Measurements from ENCODE around the gene CDK9. TPM values are rescaled to one million over a fixed set of nuclear protein-coding genes. Genes with fewer than 3 reads are reported as not detected.

Gene CDK9
- total and polyA plus RNA-seq, 2 experiments from 2014 or later: 139 to 162 TPM

DNA sequence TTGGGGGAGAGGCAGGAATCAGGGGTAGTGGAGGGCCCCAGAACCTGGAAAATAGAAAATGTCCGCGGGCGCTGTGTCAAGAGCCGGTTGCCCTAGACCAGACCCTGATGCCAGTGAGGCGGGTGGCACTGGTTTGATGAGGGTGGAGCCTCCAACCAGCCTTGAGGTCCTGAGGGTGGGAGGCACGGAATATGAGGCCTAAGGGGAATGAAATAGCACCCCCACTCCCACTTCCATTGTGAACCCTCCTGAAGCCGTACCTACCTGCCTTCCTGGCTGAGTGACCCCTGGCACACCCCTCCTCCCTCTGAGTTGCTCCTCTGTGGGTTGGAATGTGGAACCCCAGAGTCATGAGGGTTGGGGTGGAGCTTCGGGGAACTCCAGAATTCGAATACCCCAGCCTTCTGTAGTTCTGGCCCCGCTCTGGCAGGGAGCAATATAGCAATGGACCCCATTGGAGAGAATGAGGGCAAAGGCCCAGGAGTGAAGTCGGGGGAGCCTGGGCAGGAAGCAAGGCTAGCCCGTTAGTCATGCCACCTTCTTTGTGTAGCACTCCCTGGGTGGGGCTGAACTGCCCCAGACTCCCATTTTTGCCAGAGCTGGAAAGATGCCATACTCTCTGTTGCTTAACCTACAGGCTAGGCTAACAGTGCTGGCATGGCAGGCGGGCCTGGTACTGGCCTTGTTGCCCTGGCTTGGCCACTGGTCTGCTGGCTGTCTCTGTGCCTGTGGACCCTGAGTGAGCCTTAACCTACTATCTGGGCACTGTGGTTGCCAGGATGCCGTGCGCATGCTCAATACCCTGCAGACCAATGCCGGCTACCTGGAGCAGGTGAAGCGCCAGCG lies 17.9 kb downstream of the CDK9 start:
- peaks cover 9% of the 10 kb centered on the region for H3K36me3 ChIP-seq
- H3K4me3 ChIP-seq: peak overlapping the region; percentile 59
- DNase-seq (ENCODE audit: low read depth in 1 of 2, low spot score in 1 of 2): peak in 1 of 2 donors; percentile 45
- H3K9me3 ChIP-seq (ENCODE audit: low read depth): no peaks in the 10 kb centered on the region
- H3K27ac ChIP-seq: peak overlapping the region; percentile 88
- H3K4me1 ChIP-seq (ENCODE audit: low read depth): peaks cover 17% of the 10 kb centered on the region
- H3K27me3 ChIP-seq: no peaks in the 10 kb centered on the region
- TF ChIP-seq, protein P1, sequence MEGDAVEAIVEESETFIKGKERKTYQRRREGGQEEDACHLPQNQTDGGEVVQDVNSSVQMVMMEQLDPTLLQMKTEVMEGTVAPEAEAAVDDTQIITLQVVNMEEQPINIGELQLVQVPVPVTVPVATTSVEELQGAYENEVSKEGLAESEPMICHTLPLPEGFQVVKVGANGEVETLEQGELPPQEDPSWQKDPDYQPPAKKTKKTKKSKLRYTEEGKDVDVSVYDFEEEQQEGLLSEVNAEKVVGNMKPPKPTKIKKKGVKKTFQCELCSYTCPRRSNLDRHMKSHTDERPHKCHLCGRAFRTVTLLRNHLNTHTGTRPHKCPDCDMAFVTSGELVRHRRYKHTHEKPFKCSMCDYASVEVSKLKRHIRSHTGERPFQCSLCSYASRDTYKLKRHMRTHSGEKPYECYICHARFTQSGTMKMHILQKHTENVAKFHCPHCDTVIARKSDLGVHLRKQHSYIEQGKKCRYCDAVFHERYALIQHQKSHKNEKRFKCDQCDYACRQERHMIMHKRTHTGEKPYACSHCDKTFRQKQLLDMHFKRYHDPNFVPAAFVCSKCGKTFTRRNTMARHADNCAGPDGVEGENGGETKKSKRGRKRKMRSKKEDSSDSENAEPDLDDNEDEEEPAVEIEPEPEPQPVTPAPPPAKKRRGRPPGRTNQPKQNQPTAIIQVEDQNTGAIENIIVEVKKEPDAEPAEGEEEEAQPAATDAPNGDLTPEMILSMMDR (IDR thresholded peaks at IDR 0.05; ENCODE audit: low read depth, low read length): no peak

DNA sequence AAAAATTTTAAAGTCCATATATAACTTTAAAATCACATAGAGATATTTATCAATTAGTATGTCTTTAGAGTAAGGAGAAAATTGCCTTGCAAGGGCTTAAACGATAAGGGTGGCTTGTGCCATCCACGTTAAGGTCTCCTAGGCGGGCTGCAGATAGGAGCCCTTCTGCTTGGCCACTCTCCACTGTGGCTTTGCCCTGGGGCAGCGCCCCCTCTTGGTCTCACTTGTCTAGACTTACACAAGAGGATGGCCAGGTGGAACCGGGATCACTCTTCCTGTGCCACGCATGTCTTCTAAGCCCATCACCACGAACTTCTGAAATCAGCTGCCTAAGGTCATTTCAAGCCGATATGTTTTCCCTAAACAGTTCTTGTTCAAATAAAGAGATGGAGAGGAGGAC lies 19.8 kb downstream of the CDK9 start:
- no peaks in the 10 kb centered on the region for H3K9me3 ChIP-seq (ENCODE audit: low read depth)
- TF ChIP-seq, protein P1 (IDR thresholded peaks at IDR 0.05; ENCODE audit: low read depth, low read length): peak; percentile 31
- H3K4me1 ChIP-seq (ENCODE audit: low read depth): peaks cover 29% of the 10 kb centered on the region
- peak; percentile 42 to 67 for DNase-seq (ENCODE audit: low read depth in 1 of 2, low spot score in 1 of 2)
- no peaks in the 10 kb centered on the region for H3K27me3 ChIP-seq
- H3K27ac ChIP-seq: no peak overlapping the region
- no peak overlapping the region for H3K4me3 ChIP-seq
- H3K36me3 ChIP-seq: peaks cover 9% of the 10 kb centered on the region

DNA sequence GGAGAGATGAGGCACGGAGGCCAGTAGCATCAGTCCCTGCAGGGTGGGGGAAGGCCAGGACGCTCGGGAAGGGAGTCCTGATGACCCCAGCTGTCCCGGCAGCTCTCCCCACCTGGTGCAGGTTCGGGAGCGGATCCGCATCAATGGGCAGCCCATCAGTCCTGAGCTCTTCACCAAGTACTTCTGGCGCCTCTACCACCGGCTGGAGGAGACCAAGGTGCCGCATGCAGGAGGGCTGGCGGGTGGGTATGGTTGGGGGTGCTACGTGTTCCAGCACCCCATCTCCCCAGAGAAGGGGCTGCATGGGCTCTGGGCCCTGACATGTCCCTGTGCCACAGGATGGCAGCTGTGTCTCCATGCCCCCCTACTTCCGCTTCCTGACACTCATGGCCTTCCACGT lies 21.0 kb downstream of the CDK9 start:
- H3K4me1 ChIP-seq (ENCODE audit: low read depth): peaks cover 25% of the 10 kb centered on the region
- no peak for DNase-seq (ENCODE audit: low read depth in 1 of 2, low spot score in 1 of 2)
- no peaks in the 10 kb centered on the region for H3K9me3 ChIP-seq (ENCODE audit: low read depth)
- no peaks in the 10 kb centered on the region for H3K27me3 ChIP-seq
- H3K27ac ChIP-seq: no peak overlapping the region
- no peak overlapping the region for H3K4me3 ChIP-seq
- TF ChIP-seq, protein P1 (IDR thresholded peaks at IDR 0.05; ENCODE audit: low read depth, low read length): no peak
- peaks cover 9% of the 10 kb centered on the region for H3K36me3 ChIP-seq

DNA sequence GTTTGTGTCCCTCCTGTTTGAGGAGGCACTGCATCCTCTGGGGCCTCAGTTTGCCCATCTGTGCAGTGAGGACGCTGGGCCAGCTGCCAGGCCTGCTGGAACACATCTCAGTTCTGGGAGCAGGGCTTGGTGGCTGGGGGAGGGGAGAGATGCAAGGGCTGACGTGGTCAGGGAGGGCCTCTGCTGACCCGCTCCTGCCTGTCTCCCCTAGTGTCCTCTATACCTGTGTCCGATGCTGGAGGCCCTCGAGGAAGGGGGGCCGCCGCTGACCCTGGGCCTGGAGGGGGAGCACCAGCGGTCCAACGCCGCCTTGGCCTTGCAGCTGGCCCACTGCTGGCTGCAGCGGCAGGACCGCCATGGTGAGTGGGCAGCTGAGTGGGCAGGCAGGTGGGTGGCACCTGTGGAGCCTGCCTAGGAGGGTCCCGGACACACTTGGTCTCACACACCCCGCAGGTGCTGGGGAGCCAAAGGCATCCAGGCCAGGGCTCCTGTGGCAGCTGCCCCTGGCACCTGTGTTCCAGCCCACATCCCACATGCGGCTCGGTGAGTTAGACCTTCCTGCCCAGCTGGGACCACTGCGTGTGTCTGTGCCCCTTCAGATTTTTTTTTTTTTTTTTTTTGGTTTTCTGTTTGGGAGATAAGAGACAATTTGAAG lies 22.6 kb downstream of the CDK9 start:
- H3K4me3 ChIP-seq: no peak overlapping the region
- no peaks in the 10 kb centered on the region for H3K9me3 ChIP-seq (ENCODE audit: low read depth)
- peaks cover 23% of the 10 kb centered on the region for H3K4me1 ChIP-seq (ENCODE audit: low read depth)
- TF ChIP-seq, protein P1 (IDR thresholded peaks at IDR 0.05; ENCODE audit: low read depth, low read length): no peak
- H3K36me3 ChIP-seq: peaks cover 21% of the 10 kb centered on the region
- H3K27me3 ChIP-seq: no peaks in the 10 kb centered on the region
- no peak for DNase-seq (ENCODE audit: low read depth in 1 of 2, low spot score in 1 of 2)
- no peak overlapping the region for H3K27ac ChIP-seq

DNA sequence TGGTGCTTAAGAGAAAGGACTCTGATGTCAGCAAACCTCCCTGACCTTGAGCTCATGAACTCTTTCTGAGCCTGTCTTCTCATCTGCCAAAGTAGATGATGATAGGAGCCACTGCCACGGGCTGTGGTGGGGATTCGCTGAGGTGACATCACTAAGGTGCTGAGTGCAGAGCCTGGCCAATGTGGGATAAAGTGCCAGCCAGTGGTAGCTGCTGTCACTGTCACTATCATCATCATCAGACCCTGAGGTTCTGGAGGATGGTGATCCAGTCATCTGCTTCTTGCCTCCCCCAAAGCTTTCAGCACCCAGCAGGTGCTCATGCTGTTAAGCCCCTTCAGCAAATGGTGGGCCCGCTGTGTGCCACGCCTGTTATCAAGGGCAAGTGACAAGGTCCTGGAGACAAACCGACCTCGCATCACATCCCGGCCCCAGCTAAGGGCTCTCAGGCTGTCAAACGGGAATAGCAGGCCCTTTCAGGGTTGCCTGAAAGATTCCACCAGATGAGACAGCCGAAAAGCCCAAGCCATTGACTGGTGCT lies 23.2 kb downstream of the CDK9 start:
- TF ChIP-seq, protein P1 (IDR thresholded peaks at IDR 0.05; ENCODE audit: low read depth, low read length): no peak

More for the DNA sequence above, 23.2 kb downstream of the CDK9 start:
- Histone ChIP-seq H3K4me3 (no peak overlapping the region), H3K9me3 (ENCODE audit: low read depth) (no peaks in the 10 kb centered on the region), H3K27me3 (no peaks in the 10 kb centered on the region), H3K4me1 (ENCODE audit: low read depth) (peaks cover 19% of the 10 kb centered on the region), H3K27ac (peak overlapping the region; percentile 61), H3K36me3 (peaks cover 25% of the 10 kb centered on the region)
- DNase-seq (ENCODE audit: low read depth in 1 of 2, low spot score in 1 of 2): peak in 1 of 2 donors; percentile 43
